Spleen (tissue), 7 donors: Measurements from ENCODE around the gene CLIC5.

Source experiments
- CTCF ChIP-seq, 11 experiments: fragments of 200-600 bp in 7 of 11; fragments of 450-650 bp in 4 of 11; sonication (generic) in 4 of 11; IDR thresholded peaks in 8 of 11; conservative IDR thresholded peaks in 3 of 11; 1 replicate in 7 of 11; 2 replicates in 4 of 11; pipeline versions ENCODE4 v1.4.0 to v1.8.0; 2016 to 2021; ENCODE audit warnings: antibody characterized with exemption in 11 of 11, inconsistent platforms in 4 of 11, mild to moderate bottlenecking in 1 of 11
- POLR2AphosphoS5 ChIP-seq, 3 donors: sonication (generic); formaldehyde crosslinking; IDR thresholded peaks; one replicate each; pipeline ENCODE4 v1.5.1; 2017; ENCODE audit warnings: antibody characterized with exemption in 3 of 3
- donor health status: DM: no; HTN: no; CAD: no; lungs with moderate emphysema.
- donor health status: DM: no; HTN: no; CAD: no.
- donor health status: DM: no; HTN: no; CAD: no.

GRCh38 chr6:46016063-46016608 lies 476 bp upstream of the CLIC5 start:
- TF ChIP-seq CTCF (IDR thresholded peaks at IDR 0.05 in 8 of 11, conservative IDR thresholded peaks at IDR 0.05 in 3 of 11) (no peak), POLR2AphosphoS5 (IDR thresholded peaks at IDR 0.05) (no peak)
